CD14-positive monocyte (primary cell): ENCODE measurements around the gene TMTC2. TPM values are rescaled to one million over a fixed set of nuclear protein-coding genes. Genes with fewer than 3 reads are reported as not detected.

Source experiments
- DNase-seq, 3 donors: peaks; one replicate each; pipeline ENCODE4 v3.0.0-alpha.2; 2011 to 2022
- H2AFZ ChIP-seq: 2 replicates; pipeline ENCODE4 v1.6.0; 2012; ENCODE audit warnings: mild to moderate bottlenecking, low read depth, low read length, inconsistent platforms; ENCODE audit not compliant: insufficient read depth, poor library complexity, severe bottlenecking
- H3K27ac ChIP-seq, 2 donors: 1 replicate in 1 of 2; 2 replicates in 1 of 2; pipeline ENCODE4 v1.5.1; 2012 to 2013; ENCODE audit warnings: low read length in 2 of 2, control low read depth in 1 of 2, inconsistent platforms in 1 of 2, low read depth in 1 of 2, mild to moderate bottlenecking in 1 of 2
- H3K27me3 ChIP-seq, 2 donors: one replicate each; pipeline versions ENCODE4 v1.6.0 to v1.6.1; 2011 to 2013; ENCODE audit warnings: low read length in 2 of 2; ENCODE audit not compliant: control insufficient read depth in 2 of 2, insufficient read depth in 2 of 2
- H3K36me3 ChIP-seq, 2 donors: replicated peaks in 1 of 2; 1 replicate in 1 of 2; 2 replicates in 1 of 2; pipeline versions ENCODE4 v1.5.1 to v1.6.1; 2012 to 2013; ENCODE audit warnings: low read length in 2 of 2, control low read depth in 1 of 2, inconsistent platforms in 1 of 2, mild to moderate bottlenecking in 1 of 2; ENCODE audit not compliant: insufficient read depth in 2 of 2, control insufficient read depth in 1 of 2
- H3K4me1 ChIP-seq, 2 donors: 1 replicate in 1 of 2; 2 replicates in 1 of 2; pipeline versions ENCODE4 v1.5.1 to v1.6.1; 2012 to 2013; ENCODE audit warnings: low read length in 2 of 2, control low read depth in 1 of 2, inconsistent platforms in 1 of 2, mild to moderate bottlenecking in 1 of 2, moderate library complexity in 1 of 2; ENCODE audit not compliant: insufficient read depth in 2 of 2, control insufficient read depth in 1 of 2
- H3K4me2 ChIP-seq: replicated peaks from 2 replicates; pipeline ENCODE3; 2012; ENCODE audit warnings: low read length, moderate library complexity, mild to moderate bottlenecking; ENCODE audit not compliant: poor library complexity, severe bottlenecking; ENCODE audit errors: extremely low read depth
- H3K4me3 ChIP-seq, 3 experiments: fragments of 200-600 bp in 1 of 3; sonication (generic) in 1 of 3; replicated peaks in 1 of 3; 1 replicate in 2 of 3; 2 replicates in 1 of 3; pipeline ENCODE4 v1.5.1; 2011 to 2013; ENCODE audit warnings: low read length in 3 of 3, mild to moderate bottlenecking in 3 of 3, control low read depth in 2 of 3, low read depth in 2 of 3, inconsistent platforms in 1 of 3, moderate library complexity in 1 of 3
- H3K79me2 ChIP-seq: 2 replicates; pipeline ENCODE4 v1.6.0; 2012; ENCODE audit warnings: mild to moderate bottlenecking, control low read depth, inconsistent platforms, low read length, moderate library complexity; ENCODE audit not compliant: insufficient read depth
- H3K9ac ChIP-seq: 2 replicates; pipeline ENCODE4 v1.6.0; 2017; ENCODE audit warnings: low read length, mild to moderate bottlenecking; ENCODE audit not compliant: insufficient read depth, poor library complexity, severe bottlenecking
- H3K9me3 ChIP-seq, 2 donors: replicated peaks in 1 of 2; 1 replicate in 1 of 2; 2 replicates in 1 of 2; pipeline versions ENCODE4 v1.5.1 to v1.6.1; 2012 to 2013; ENCODE audit warnings: low read length in 2 of 2, control low read depth in 1 of 2; ENCODE audit not compliant: control insufficient read depth in 1 of 2, insufficient read depth in 1 of 2
- H4K20me1 ChIP-seq: 2 replicates; pipeline ENCODE4 v1.6.0; 2012; ENCODE audit warnings: mild to moderate bottlenecking, low read length, control low read depth, moderate library complexity; ENCODE audit not compliant: insufficient read depth
- H3K27ac Mint-ChIP-seq, 7 donors: one replicate each; pipeline ENCODE4 v1.8.0; 2020; ENCODE audit warnings: mild to moderate bottlenecking in 7 of 7, mixed read lengths in 7 of 7, moderate library complexity in 6 of 7, inconsistent platforms in 2 of 7
- H3K27me3 Mint-ChIP-seq, 3 donors: one replicate each; pipeline ENCODE4 v1.8.0; 2021 to 2022; ENCODE audit warnings: low read depth in 3 of 3, mild to moderate bottlenecking in 3 of 3, mixed read lengths in 3 of 3, moderate library complexity in 3 of 3, inconsistent platforms in 1 of 3
- H3K36me3 Mint-ChIP-seq, 2 donors: one replicate each; pipeline ENCODE4 v1.8.0; 2020; ENCODE audit warnings: mixed read lengths in 2 of 2, inconsistent platforms in 1 of 2, mild to moderate bottlenecking in 1 of 2
- H3K4me1 Mint-ChIP-seq: one replicate; pipeline ENCODE4 v1.8.0; 2020; ENCODE audit warnings: mild to moderate bottlenecking, mixed read lengths
- H3K4me3 Mint-ChIP-seq, 2 donors: one replicate each; pipeline ENCODE4 v1.8.0; 2020; ENCODE audit warnings: mild to moderate bottlenecking in 2 of 2, mixed read lengths in 2 of 2, moderate library complexity in 1 of 2
- H3K9me3 Mint-ChIP-seq, 7 donors: one replicate each; pipeline ENCODE4 v1.8.0; 2020 to 2022; ENCODE audit warnings: mixed read lengths in 7 of 7, mild to moderate bottlenecking in 6 of 7, moderate library complexity in 6 of 7, inconsistent platforms in 2 of 7
- CTCF ChIP-seq: fragments of 200-600 bp; IDR thresholded peaks from one replicate; pipeline ENCODE4 v1.8.0; 2022; ENCODE audit warnings: antibody characterized with exemption, mild to moderate bottlenecking
- WGBS: methylation state at CpG from one replicate; pipeline ENCODE4 v1.1.5; 2013; ENCODE audit warnings: missing lambda C conversion rate; ENCODE audit not compliant: insufficient coverage; 5-methylcytosine and 5-hydroxymethylcytosine counted together
- intact Hi-C, 2 donors: fragments of 100-400 bp; cut with micrococcal nuclease; formaldehyde crosslinking; loops; one replicate each; pipeline versions ENCODE4 v1.15.0 to v1.15.1; 2023
- polyA plus RNA-seq, 3 donors: library from polyadenylated mRNA; depleted of rRNA in 1 of 3; unstranded in 2 of 3; stranded (reverse) in 1 of 3; fragments of 300-500 nt in 2 of 3; fragments of >200 nt in 1 of 3; fragmentation: Illumina TruSeq in 2 of 3; gene quantifications; 1 replicate in 2 of 3; 2 replicates in 1 of 3; pipeline ENCODE4 v1.2.3, GENCODE V29; 2012 to 2021

Gene TMTC2
- polyA plus RNA-seq, 3 donors, result 2.5 to 15.7 (median 3.3) TPM

DNA sequence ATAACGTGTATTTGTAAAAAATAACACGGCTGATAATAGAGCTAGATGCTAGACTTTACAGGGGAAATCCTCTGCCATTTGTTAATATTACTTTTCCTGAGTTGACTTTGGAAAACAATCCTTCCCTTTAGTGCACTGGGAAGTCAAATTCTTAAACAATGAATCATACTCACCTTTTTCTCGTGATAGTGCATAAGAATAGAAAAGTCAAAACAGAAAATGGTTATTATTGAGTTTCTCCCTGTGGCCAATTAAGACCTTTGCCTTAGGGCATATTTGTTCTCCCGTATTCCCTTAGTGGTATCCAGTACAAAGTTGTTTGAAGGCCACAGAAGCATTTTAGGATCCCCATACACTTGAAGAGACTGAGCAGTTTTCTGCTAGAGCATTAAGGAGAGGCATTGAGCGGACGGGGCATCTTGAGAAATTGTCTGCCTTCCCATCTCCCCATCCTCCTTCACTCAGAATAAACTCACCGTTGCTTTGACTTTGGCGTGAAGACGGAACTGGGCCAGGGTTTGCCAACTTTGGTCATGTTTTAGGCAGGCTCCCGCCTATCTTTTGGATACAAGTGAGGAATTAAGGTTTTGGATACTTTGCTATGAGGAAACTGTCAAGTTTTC, 171.3 kb downstream of the TMTC2 start:
- Histone ChIP-seq H3K4me1 (peaks cover 36 to 39% of the 10 kb centered on the region in 2 donors), H3K4me2 (peak overlapping the region; percentile 62), H3K9me3 (no peaks in the 10 kb centered on the region), H3K79me2 (peaks cover 3% of the 10 kb centered on the region), H3K27ac (peak overlapping the region in 1 of 2 donors; percentile 45), H2AFZ (no peak overlapping the region), H4K20me1 (no peaks in the 10 kb centered on the region), H3K9ac (no peak overlapping the region), H3K27me3 (no peaks in the 10 kb centered on the region), H3K4me3 (peak overlapping the region; percentile 9 to 52 (median 11)), H3K36me3 (peaks cover 0 to 2% of the 10 kb centered on the region in 2 donors)
- no peak for TF ChIP-seq CTCF
- intact Hi-C loops, result no loop called here
- Mint-ChIP-seq H3K4me1 (peaks cover 60% of the 10 kb centered on the region), H3K4me3 (peak overlapping the region; percentile 42 to 77), H3K27me3 (no peaks in the 10 kb centered on the region), H3K27ac (peak overlapping the region in 4 of 7 donors; percentile 5 to 55 (median 52)), H3K9me3 (peaks cover 0 to 5% (median under 1%) of the 10 kb centered on the region in 7 donors), H3K36me3 (peaks cover 37 to 40% of the 10 kb centered on the region in 2 donors)
- WGBS, result 83% methylated on average over 2 of the region's 10 CpGs
- no peak for DNase-seq

DNA sequence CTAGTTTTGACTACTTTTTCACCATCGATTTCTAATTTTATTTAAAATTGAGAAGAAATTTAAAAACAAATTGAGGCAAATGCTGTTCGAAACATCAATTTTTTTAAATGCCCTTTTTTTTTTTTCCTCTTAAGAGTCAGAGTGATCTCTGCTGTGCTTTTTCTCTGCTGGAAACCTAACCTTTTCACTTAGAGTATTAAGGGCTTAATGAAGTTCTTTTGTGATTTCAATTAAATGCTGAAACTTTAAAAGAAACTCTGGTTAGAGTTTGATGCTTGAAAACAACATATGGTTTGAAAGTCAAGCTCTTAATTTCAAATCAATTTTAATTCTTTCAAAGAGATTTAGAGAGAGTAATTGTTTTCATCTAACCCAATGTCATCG, 171.8 kb downstream of the TMTC2 start:
- H3K4me1 Mint-ChIP-seq, result peaks cover 60% of the 10 kb centered on the region
- peaks cover 0 to 5% (median 2%) of the 10 kb centered on the region in 7 donors for H3K9me3 Mint-ChIP-seq
- H3K27ac Mint-ChIP-seq, result peak overlapping the region in 1 of 7 donors; percentile 5
- H3K9ac ChIP-seq, result no peak overlapping the region
- peak overlapping the region; percentile 62 for H3K4me2 ChIP-seq
- no peaks in the 10 kb centered on the region for H3K27me3 Mint-ChIP-seq
- intact Hi-C loops, result no loop called here
- peaks cover 40 to 44% of the 10 kb centered on the region in 2 donors for H3K36me3 Mint-ChIP-seq
- no peak for DNase-seq
- H3K36me3 ChIP-seq, result peaks cover 0 to 7% of the 10 kb centered on the region in 2 donors
- peaks cover 36 to 39% of the 10 kb centered on the region in 2 donors for H3K4me1 ChIP-seq
- WGBS, result no CpG with 5 or more reads among the region's 3 CpGs
- H3K27me3 ChIP-seq, result no peaks in the 10 kb centered on the region
- peak overlapping the region in 1 of 3 experiments; percentile 52 for H3K4me3 ChIP-seq
- H4K20me1 ChIP-seq, result no peaks in the 10 kb centered on the region
- TF ChIP-seq CTCF, result no peak
- no peaks in the 10 kb centered on the region for H3K9me3 ChIP-seq
- H3K27ac ChIP-seq, result peak overlapping the region in 1 of 2 donors; percentile 45
- no peak overlapping the region for H2AFZ ChIP-seq
- H3K79me2 ChIP-seq, result peaks cover 4% of the 10 kb centered on the region
- no peak overlapping the region for H3K4me3 Mint-ChIP-seq
